H9 (cell line): ENCODE results near the gene CEACAM20. TPM values are rescaled to one million over a fixed set of nuclear protein-coding genes. Genes with fewer than 3 reads are reported as not detected.

Source experiments
- DNase-seq: peaks from one replicate; pipeline ENCODE4 v3.0.0-alpha.2; 2017
- H2AFZ ChIP-seq: one replicate; pipeline ENCODE4 v1.6.1; 2013; ENCODE audit warnings: mild to moderate bottlenecking, low read length, control low read depth, moderate library complexity
- H2AK5ac ChIP-seq: 2 replicates; pipeline ENCODE4 v1.6.1; 2013; ENCODE audit warnings: low read length, control low read depth, mixed read lengths; ENCODE audit not compliant: insufficient read length
- H2BK120ac ChIP-seq: one replicate; pipeline ENCODE4 v1.6.1; 2013; ENCODE audit warnings: low read depth, mild to moderate bottlenecking, low read length, control low read depth, inconsistent platforms; ENCODE audit not compliant: poor library complexity, severe bottlenecking
- H2BK12ac ChIP-seq: 2 replicates; pipeline ENCODE4 v1.6.1; 2013; ENCODE audit warnings: low read length, control low read depth, mixed read lengths, low read depth; ENCODE audit not compliant: insufficient read length
- H2BK15ac ChIP-seq: 2 replicates; pipeline ENCODE4 v1.6.1; 2013; ENCODE audit warnings: low read depth, low read length, control low read depth
- H2BK20ac ChIP-seq: one replicate; pipeline ENCODE4 v1.6.1; 2013; ENCODE audit warnings: low read depth, mild to moderate bottlenecking, low read length, control low read depth, inconsistent platforms; ENCODE audit not compliant: poor library complexity, severe bottlenecking
- H2BK5ac ChIP-seq: 2 replicates; pipeline ENCODE4 v1.6.1; 2013; ENCODE audit warnings: low read length, control low read depth, mixed read lengths; ENCODE audit not compliant: insufficient read length
- H3K14ac ChIP-seq: 2 replicates; pipeline ENCODE4 v1.6.1; 2013; ENCODE audit warnings: low read length, control low read depth; ENCODE audit not compliant: insufficient read depth
- H3K18ac ChIP-seq: 2 replicates; pipeline ENCODE4 v1.6.1; 2013; ENCODE audit warnings: low read depth, mild to moderate bottlenecking, mixed read lengths, low read length, control low read depth; ENCODE audit not compliant: insufficient read length
- H3K23ac ChIP-seq: 2 replicates; pipeline ENCODE4 v1.6.1; 2013; ENCODE audit warnings: low read length, control low read depth, mixed read lengths, low read depth; ENCODE audit not compliant: insufficient read length
- H3K23me2 ChIP-seq: 2 replicates; pipeline ENCODE4 v1.6.1; 2013; ENCODE audit warnings: low read depth, mild to moderate bottlenecking, mixed read lengths, low read length, control low read depth; ENCODE audit not compliant: insufficient read length, poor library complexity, severe bottlenecking
- H3K27ac ChIP-seq: 2 replicates; pipeline ENCODE4 v1.5.1; 2013; ENCODE audit warnings: low read length, control low read depth, mixed read lengths, low read depth; ENCODE audit not compliant: insufficient read length
- H3K27me3 ChIP-seq: 2 replicates; pipeline ENCODE4 v1.6.1; 2013; ENCODE audit warnings: low read length, control low read depth, inconsistent platforms; ENCODE audit not compliant: insufficient read depth
- H3K4ac ChIP-seq: 2 replicates; pipeline ENCODE4 v1.6.1; 2013; ENCODE audit warnings: low read depth, mild to moderate bottlenecking, control low read depth, inconsistent platforms, low read length, moderate library complexity
- H3K4me1 ChIP-seq: 2 replicates; pipeline ENCODE4 v1.6.1; 2013; ENCODE audit warnings: low read length, control low read depth, inconsistent platforms; ENCODE audit not compliant: insufficient read depth
- H3K4me2 ChIP-seq: 2 replicates; pipeline ENCODE4 v1.6.1; 2013; ENCODE audit warnings: low read length, control low read depth, mixed read lengths; ENCODE audit not compliant: insufficient read length, insufficient read depth
- H3K56ac ChIP-seq: 2 replicates; pipeline ENCODE4 v1.6.1; 2013; ENCODE audit warnings: low read depth, mild to moderate bottlenecking, mixed read lengths, low read length, control low read depth; ENCODE audit not compliant: insufficient read length
- H3K79me1 ChIP-seq: 2 replicates; pipeline ENCODE4 v1.6.1; 2013; ENCODE audit warnings: low read depth, mild to moderate bottlenecking, moderate library complexity, low read length, control low read depth, inconsistent platforms; ENCODE audit not compliant: insufficient read depth, poor library complexity, severe bottlenecking
- H3K79me2 ChIP-seq: 2 replicates; pipeline ENCODE4 v1.6.1; 2013; ENCODE audit warnings: low read length, control low read depth, inconsistent platforms; ENCODE audit not compliant: insufficient read depth
- H3K9ac ChIP-seq: 2 replicates; pipeline ENCODE4 v1.6.1; 2013; ENCODE audit warnings: low read length, control low read depth, mixed read lengths; ENCODE audit not compliant: insufficient read length; ENCODE audit errors: extremely low read depth
- H3K9me3 ChIP-seq: one replicate; pipeline ENCODE4 v1.6.1; 2013; ENCODE audit warnings: low read depth, low read length, inconsistent platforms; ENCODE audit not compliant: control insufficient read depth
- H3T11ph ChIP-seq: one replicate; pipeline ENCODE4 v1.6.1; 2013; ENCODE audit warnings: mild to moderate bottlenecking, low read length, control low read depth, inconsistent platforms
- H4K20me1 ChIP-seq: one replicate; pipeline ENCODE4 v1.6.1; 2013; ENCODE audit not compliant: control insufficient read depth, insufficient read length, insufficient read depth
- H4K5ac ChIP-seq: 2 replicates; pipeline ENCODE4 v1.6.1; 2013; ENCODE audit warnings: low read depth, mild to moderate bottlenecking, mixed read lengths, low read length, control low read depth; ENCODE audit not compliant: insufficient read length
- H4K8ac ChIP-seq: replicated peaks from 2 replicates; pipeline ENCODE4 v1.6.1; 2013; ENCODE audit warnings: low read length, control low read depth, mixed read lengths, low read depth; ENCODE audit not compliant: insufficient read length
- H4K91ac ChIP-seq: 2 replicates; pipeline ENCODE4 v1.6.1; 2013; ENCODE audit warnings: low read depth, mild to moderate bottlenecking, moderate library complexity, mixed read lengths, low read length, control low read depth; ENCODE audit not compliant: insufficient read length
- H3K27ac Mint-ChIP-seq, 3 experiments: 2 replicates in 2 of 3; 3 replicates in 1 of 3; pipeline ENCODE4 v1.8.0; 2020 to 2021; ENCODE audit warnings: mixed read lengths in 3 of 3, mild to moderate bottlenecking in 1 of 3, moderate library complexity in 1 of 3
- H3K27me3 Mint-ChIP-seq: 2 replicates; pipeline ENCODE4 v1.8.0; 2021; ENCODE audit warnings: low read depth, mild to moderate bottlenecking, moderate library complexity, mixed read lengths
- H3K36me3 Mint-ChIP-seq, 3 experiments: 2 replicates in 2 of 3; 3 replicates in 1 of 3; pipeline ENCODE4 v1.8.0; 2020 to 2021; ENCODE audit warnings: low read depth in 3 of 3, mixed read lengths in 3 of 3; ENCODE audit not compliant: insufficient read depth in 1 of 3
- H3K4me1 Mint-ChIP-seq, 2 experiments: 2 replicates each; pipeline ENCODE4 v1.8.0; 2020; ENCODE audit warnings: mixed read lengths in 2 of 2
- H3K4me3 Mint-ChIP-seq, 2 experiments: 2 replicates in 1 of 2; 3 replicates in 1 of 2; pipeline ENCODE4 v1.8.0; 2020 to 2021; ENCODE audit warnings: mild to moderate bottlenecking in 2 of 2, mixed read lengths in 2 of 2, moderate library complexity in 1 of 2
- H3K9me3 Mint-ChIP-seq, 2 experiments: 2 replicates in 1 of 2; 3 replicates in 1 of 2; pipeline ENCODE4 v1.8.0; 2020; ENCODE audit warnings: mild to moderate bottlenecking in 2 of 2, mixed read lengths in 2 of 2, moderate library complexity in 1 of 2
- CTCF ChIP-seq: fragments of 200-600 bp; sonication (generic); conservative IDR thresholded peaks from 3 replicates; pipeline ENCODE4 v1.8.0; 2021; ENCODE audit warnings: antibody characterized with exemption, mild to moderate bottlenecking
- WGBS: extraction: QIAGEN DNeasy Blood & Tissue Kit; methylation state at CpG from one replicate; pipeline ENCODE4 v1.1.7; 2013; ENCODE audit warnings: missing lambda C conversion rate, low lambda C conversion rate, mixed read lengths; ENCODE audit not compliant: insufficient read length; ENCODE audit errors: extremely low coverage; 5-methylcytosine and 5-hydroxymethylcytosine counted together
- total RNA-seq: library from RNA; stranded (reverse); gene quantifications from 2 replicates; pipeline ENCODE4 v1.2.1, GENCODE V29; 2021

CEACAM20 gene
- total RNA-seq, 1 experiment from 2014 or later: not detected

- Histone ChIP-seq H3K23ac (no peak overlapping the region), H2BK15ac (no peak overlapping the region), H3K4me1 (no peaks in the 10 kb centered on the region), H2BK20ac (no peak overlapping the region), H2BK5ac (no peak overlapping the region), H3K79me2 (no peaks in the 10 kb centered on the region), H3K79me1 (no peaks in the 10 kb centered on the region), H3K23me2 (no peaks in the 10 kb centered on the region), H4K20me1 (no peaks in the 10 kb centered on the region), H3K18ac (no peak overlapping the region), H2BK12ac (no peak overlapping the region), H4K8ac (no peak overlapping the region), H3K27me3 (no peaks in the 10 kb centered on the region), H3K9me3 (no peaks in the 10 kb centered on the region), H3K9ac (no peak overlapping the region), H4K91ac (no peak overlapping the region), H3K4me2 (no peak overlapping the region), H3K14ac (no peak overlapping the region), H3T11ph (no peak overlapping the region), H2AK5ac (no peak overlapping the region), H3K27ac (no peak overlapping the region), H2AFZ (no peak overlapping the region), H3K56ac (no peak overlapping the region), H4K5ac (no peak overlapping the region), H3K4ac (no peak overlapping the region), H2BK120ac (no peak overlapping the region)
- no peak for DNase-seq
- WGBS: no CpG with 5 or more reads among the region's 4 CpGs
- TF ChIP-seq CTCF: no peak
- H3K36me3 Mint-ChIP-seq: no peaks in the 10 kb centered on the region
- H3K27me3 Mint-ChIP-seq: peaks cover 4% of the 10 kb centered on the region; the same call in 1 of the 2 replicates
- H3K4me3 Mint-ChIP-seq: no peak overlapping the region
- no peaks in the 10 kb centered on the region for H3K9me3 Mint-ChIP-seq
- no peak overlapping the region for H3K27ac Mint-ChIP-seq
- H3K4me1 Mint-ChIP-seq: peaks cover 0 to 8% of the 10 kb centered on the region in 2 experiments; a peak in 2 of 4 replicates
These were observed 43.1 kb upstream of the CEACAM20 start for GRCh38 chr19:44572581-44572900.
